K562 (cell line): ENCODE measurements around the gene LAMA5. TPM values are rescaled to one million over a fixed set of nuclear protein-coding genes. Genes with fewer than 3 reads are reported as not detected.
A peak's percentile ranks its signal among the peaks of the same experiment; 100 is the strongest.

Source experiments
- ATAC-seq: fragments of 200-7000 bp; cut with Tn5 transposase; 3 replicates; pipeline ENCODE4 v1.9.1; 2020; ENCODE audit warnings: moderate library complexity
- BruUV-seq: library from RNA; stranded (reverse); fragments of 400-500 nt; replicated peaks from 2 replicates; lab custom pipeline; 2021; lab: Mats Ljungman, UMichigan
- CTCF ChIA-PET: fragments of 300-600 bp; formaldehyde crosslinking; extraction: SDS; loops from one replicate; lab custom pipeline; 2021; ENCODE audit warnings: low intra/inter-chr PET ratio; lab: Yijun Ruan, JAX
- POLR2A ChIA-PET: fragments of 300-600, 350-650 bp; sonication (Branson Sonifier 250); formaldehyde crosslinking; extraction: SDS; loops from one replicate; lab custom pipeline; 2021; ENCODE audit warnings: antibody characterized with exemption, inconsistent platforms; lab: Yijun Ruan, JAX
- DNase-seq, 4 experiments: peaks; one replicate each; pipeline versions ENCODE4 v3.0.0 to v3.0.0-alpha.2; 2011 to 2018; ENCODE audit warnings: low spot score in 3 of 4, mixed read lengths in 3 of 4; ENCODE audit errors: extremely low read depth in 1 of 4
- FAIRE-seq: peaks from 2 replicates; lab custom pipeline; 2011; peaks lifted over from hg19 to GRCh38; lab: Jason Lieb, UNC
- H2AFZ ChIP-seq: 2 replicates; pipeline ENCODE4 v1.6.0; 2011; ENCODE audit warnings: low read depth, low read length, control low read depth, inconsistent platforms
- H3K27ac ChIP-seq: fragments of 200-600 bp; 3 replicates; pipeline ENCODE4 v1.8.0; 2011; ENCODE audit warnings: low read depth, mild to moderate bottlenecking, control low read depth, inconsistent platforms, low read length, moderate library complexity, mixed read lengths; ENCODE audit errors: extremely low read depth
- H3K27me3 ChIP-seq, 2 experiments: fragments of 300-600 bp in 1 of 2; 2 replicates in 1 of 2; 3 replicates in 1 of 2; pipeline versions ENCODE4 v1.6.0 to v1.8.0; 2011; ENCODE audit warnings: inconsistent platforms in 2 of 2, low read length in 2 of 2, mild to moderate bottlenecking in 1 of 2, mixed read lengths in 1 of 2, moderate library complexity in 1 of 2; ENCODE audit not compliant: control insufficient read depth in 2 of 2, insufficient read depth in 2 of 2
- H3K36me3 ChIP-seq: fragments of 300-600 bp; 3 replicates; pipeline ENCODE4 v1.8.0; 2011; ENCODE audit warnings: mild to moderate bottlenecking, low read length, inconsistent platforms; ENCODE audit not compliant: control insufficient read depth, insufficient read depth
- H3K4me1 ChIP-seq, 2 experiments: fragments of 200-600 bp in 1 of 2; replicated peaks in 1 of 2; 2 replicates in 1 of 2; 3 replicates in 1 of 2; pipeline versions ENCODE4 v1.5.1 to v1.8.0; 2011; ENCODE audit warnings: inconsistent platforms in 2 of 2, low read length in 2 of 2, mild to moderate bottlenecking in 1 of 2, mixed read lengths in 1 of 2, moderate library complexity in 1 of 2; ENCODE audit not compliant: control insufficient read depth in 2 of 2, insufficient read depth in 2 of 2
- H3K4me2 ChIP-seq: 2 replicates; pipeline ENCODE4 v1.6.1; 2011; ENCODE audit warnings: low read length, control low read depth, inconsistent platforms, mixed read lengths; ENCODE audit not compliant: insufficient read depth
- H3K4me3 ChIP-seq: fragments of 200-600 bp; sonication (generic), shearing (Covaris generic); 2 replicates; pipeline ENCODE4 v1.5.1; 2016; ENCODE audit warnings: control low read depth, inconsistent platforms
- H3K79me2 ChIP-seq: fragments of 200-600 bp; 3 replicates; pipeline ENCODE4 v1.8.0; 2011; ENCODE audit warnings: low read length, inconsistent platforms; ENCODE audit not compliant: control insufficient read depth, insufficient read depth
- H3K9ac ChIP-seq, 2 experiments: 2 replicates each; pipeline versions ENCODE4 v1.6.0 to v1.6.1; 2011; ENCODE audit warnings: low read depth in 2 of 2, low read length in 2 of 2, control low read depth in 1 of 2, inconsistent platforms in 1 of 2, mild to moderate bottlenecking in 1 of 2, mixed read lengths in 1 of 2; ENCODE audit not compliant: insufficient read depth in 1 of 2
- H3K9me1 ChIP-seq: one replicate; pipeline ENCODE4 v1.6.0; 2011; ENCODE audit warnings: inconsistent platforms, mild to moderate bottlenecking, low read length, moderate library complexity; ENCODE audit not compliant: control insufficient read depth, insufficient read depth
- H3K9me3 ChIP-seq: replicated peaks from 2 replicates; pipeline ENCODE4 v1.5.1; 2011; ENCODE audit warnings: low read depth, low read length, inconsistent platforms; ENCODE audit not compliant: control insufficient read depth, insufficient read depth
- H4K20me1 ChIP-seq: replicated peaks from 2 replicates; pipeline ENCODE4 v1.6.1; 2011; ENCODE audit warnings: low read length, inconsistent platforms, mixed read lengths; ENCODE audit not compliant: control insufficient read depth, insufficient read depth
- ARID4B ChIP-seq: sonication (generic); formaldehyde crosslinking; IDR thresholded peaks from 2 replicates; pipeline ENCODE4 v1.8.0; 2022; ENCODE audit warnings: mild to moderate bottlenecking, missing genetic modification reagents
- BDP1 ChIP-seq: IDR thresholded peaks from 3 replicates; pipeline ENCODE4 v1.6.1; 2011; ENCODE audit not compliant: insufficient read length, insufficient read depth
- FOXK1 ChIP-seq: sonication (generic); formaldehyde crosslinking; IDR thresholded peaks from 2 replicates; pipeline ENCODE4 v1.8.0; 2022; ENCODE audit warnings: missing genetic modification reagents, mild to moderate bottlenecking, borderline replicate concordance
- GMEB1 ChIP-seq: fragments of 250-450 bp; sonication (Bioruptor Pico); IDR thresholded peaks from 2 replicates; pipeline ENCODE4 v1.4.0; 2020; ENCODE audit warnings: mild to moderate bottlenecking
- NELFE ChIP-seq: IDR thresholded peaks from 2 replicates; pipeline ENCODE4 v1.6.1; 2011; ENCODE audit warnings: mild to moderate bottlenecking; ENCODE audit not compliant: insufficient read depth, insufficient read length
- POLR2G ChIP-seq: fragments of 200-400 bp; formaldehyde crosslinking; IDR thresholded peaks from 2 replicates; pipeline ENCODE4 v1.6.1; 2017; ENCODE audit warnings: low read depth, mild to moderate bottlenecking, antibody characterized with exemption, low read length, moderate library complexity
- RBFOX2 ChIP-seq: fragments of 200-400 bp; formaldehyde crosslinking; IDR thresholded peaks from 2 replicates; pipeline ENCODE4 v1.6.1; 2017; ENCODE audit warnings: low read depth, mild to moderate bottlenecking, low read length, moderate library complexity
- RBM22 ChIP-seq: fragments of 200-400 bp; formaldehyde crosslinking; IDR thresholded peaks from 2 replicates; pipeline ENCODE4 v1.6.1; 2018; ENCODE audit warnings: low read length, low read depth; ENCODE audit not compliant: poor library complexity, severe bottlenecking
- TRIM24 ChIP-seq, 2 experiments: fragments of 450-650 bp; IDR thresholded peaks; 2 replicates each; pipeline ENCODE4 v1.6.1; 2016
- U2AF1 ChIP-seq: fragments of 200-400 bp; formaldehyde crosslinking; optimal IDR thresholded peaks from 2 replicates; pipeline ENCODE3; 2017; ENCODE audit warnings: mild to moderate bottlenecking, low read depth, low read length, moderate library complexity
- ZBTB8A ChIP-seq: fragments of 450-650 bp; IDR thresholded peaks from 2 replicates; pipeline ENCODE4 v1.6.1; 2018; ENCODE audit warnings: mild to moderate bottlenecking, moderate library complexity; ENCODE audit not compliant: partially characterized antibody
- ZNF551 ChIP-seq: fragments of 250-450 bp; sonication (Bioruptor Pico); IDR thresholded peaks from 2 replicates; pipeline ENCODE4 v1.5.0; 2021; ENCODE audit warnings: mild to moderate bottlenecking, moderate library complexity
- WGBS: fragments of 100-300 bp; shearing (Covaris generic); methylation state at CpG from one replicate; pipeline ENCODE4 v1.1.6; 2016; ENCODE audit warnings: low coverage, mixed read lengths; ENCODE audit not compliant: insufficient coverage; ENCODE audit errors: missing lambda C conversion rate; 5-methylcytosine and 5-hydroxymethylcytosine counted together
- in situ Hi-C: fragments of 300-500 bp; cut with MboI; formaldehyde crosslinking; loops from 4 replicates; pipeline ENCODE4 v1.15.0; 2018; ENCODE audit warnings: inconsistent platforms, mixed read lengths
- intact Hi-C: fragments of 100-400 bp; cut with micrococcal nuclease; formaldehyde crosslinking; loops from 2 replicates; pipeline ENCODE4 v1.14.2; 2022
- polyA plus RNA-seq, 8 experiments: library from polyadenylated mRNA; depleted of rRNA in 4 of 8; stranded (reverse) in 5 of 8; unstranded in 3 of 8; fragments of >200 nt; fragmentation: Nextera tagmentation in 2 of 8; fragmentation: Illumina TruSeq in 1 of 8; extraction: Ambion mirVana in 2 of 8; extraction: Trizol in 1 of 8; gene quantifications; 2 replicates each; pipeline versions ENCODE4 v1.2.1 to v1.2.3, GENCODE V29; 2011 to 2014; ENCODE audit warnings: inconsistent platforms in 1 of 8, missing spikeins in 1 of 8
- total RNA-seq, 7 experiments: library from RNA; depleted of rRNA in 6 of 7; stranded (reverse); fragments of >200 nt in 6 of 7; fragmentation: Illumina TruSeq in 2 of 7; extraction: Trizol in 2 of 7; gene quantifications; 2 replicates each; pipeline versions ENCODE4 v1.2.1 to v1.2.3, GENCODE V29; 2011 to 2021; ENCODE audit warnings: low replicate concordance in 1 of 7

LAMA5 gene
- total and polyA plus RNA-seq, 9 of the 15 experiments (the other 6 are each of a cell fraction or from before 2014, with no cell fraction given) = 0.31 to 101 (median 7.8) TPM

GRCh38 chr20:62309947-62310756 is 57.0 kb downstream of the LAMA5 start:
- H3K27ac ChIP-seq = no peak overlapping the region
- CTCF ChIA-PET = no interaction called here
- intact Hi-C loops (loop anchor here (10.0 kb wide), 2 partner anchors 185 to 325 kb away; no protein-coding TSS in a partner anchor), in situ Hi-C loops (loop anchor here (5.0 to 10.0 kb wide), 3 partner anchors 57 to 305 kb away; partner anchors contain the start of gene LAMA5)
- peaks cover 1 to 46% of the 10 kb centered on the region in 2 experiments; a peak in 4 of 5 replicates for H3K4me1 ChIP-seq
- peaks cover 15% of the 10 kb centered on the region for H3K79me2 ChIP-seq
- 83% methylated on average over 15 of the region's 29 CpGs for WGBS
- BruUV-seq = no TSS peak
- no peak for DNase-seq
- no peaks in the 10 kb centered on the region for H3K9me1 ChIP-seq
- TF ChIP-seq POLR2G = peak; percentile 57
- no peak for TF ChIP-seq GMEB1 (CRISPR knock-in tag)
- TF ChIP-seq RBM22 = peak; percentile 23
- no peak for TF ChIP-seq ZNF551
- TF ChIP-seq RBFOX2 = peak; percentile 13; the same call in 1 of the 2 replicates
- TF ChIP-seq BDP1 = no peak
- TF ChIP-seq NELFE = no peak
- no peak for TF ChIP-seq FOXK1
- no peak for TF ChIP-seq ARID4B (CRISPR knock-in tag)
- no peak for TF ChIP-seq TRIM24 (IDR thresholded peaks at IDR 0.05)
- no peak for TF ChIP-seq U2AF1
- TF ChIP-seq ZBTB8A = no peak
- H4K20me1 ChIP-seq = peaks cover 1% of the 10 kb centered on the region
- H3K9me3 ChIP-seq = no peaks in the 10 kb centered on the region
- POLR2A ChIA-PET = interaction anchor here (0.6 kb wide), 1 partner anchor 216 kb away, joined by 3 read pairs; no protein-coding TSS in a partner anchor
- H3K4me2 ChIP-seq = no peak overlapping the region
- ATAC-seq = no peak
- no peak overlapping the region for H3K4me3 ChIP-seq
- H3K9ac ChIP-seq = no peak overlapping the region
- FAIRE-seq = no peak
- H3K36me3 ChIP-seq = peaks cover 96% of the 10 kb centered on the region
- H3K27me3 ChIP-seq = no peaks in the 10 kb centered on the region
- H2AFZ ChIP-seq = no peak overlapping the region
